IMR-90 (cell line): ENCODE measurements around the gene CLOCK.

Experiments used
- CEBPB ChIP-seq: IDR thresholded peaks from 2 replicates; pipeline ENCODE4 v1.6.1; 2012; ENCODE audit warnings: low read depth, low read length, improper control_type of control experiment
- CHD1 ChIP-seq: IDR thresholded peaks from 2 replicates; pipeline ENCODE4 v1.6.1; 2012; ENCODE audit warnings: low read depth, low read length, improper control_type of control experiment
- ELK1 ChIP-seq: fragments of 150-350 bp; IDR thresholded peaks from 2 replicates; pipeline ENCODE4 v1.6.1; 2016; ENCODE audit warnings: low read depth, mild to moderate bottlenecking, low read length, moderate library complexity, borderline replicate concordance
- FOS ChIP-seq: fragments of 150-350 bp; IDR thresholded peaks from 2 replicates; pipeline ENCODE4 v1.6.1; 2016; ENCODE audit warnings: low read depth, low read length
- MAZ ChIP-seq: IDR thresholded peaks from 2 replicates; pipeline ENCODE4 v1.6.1; 2012; ENCODE audit warnings: low read depth, mild to moderate bottlenecking, low read length, improper control_type of control experiment, moderate library complexity, borderline replicate concordance
- POLR2A ChIP-seq: IDR thresholded peaks from 2 replicates; pipeline ENCODE4 v1.6.1; 2012; ENCODE audit warnings: mild to moderate bottlenecking, low read depth, low read length
- RAD21 ChIP-seq: IDR thresholded peaks from 2 replicates; pipeline ENCODE4 v1.6.1; 2012; ENCODE audit warnings: low read length, improper control_type of control experiment
- TF ChIP-seq, protein P1 (sequence below): conservative IDR thresholded peaks from 2 replicates; pipeline ENCODE4 v1.5.1; 2012; ENCODE audit warnings: mild to moderate bottlenecking, low read depth, low read length, improper control_type of control experiment

DNA sequence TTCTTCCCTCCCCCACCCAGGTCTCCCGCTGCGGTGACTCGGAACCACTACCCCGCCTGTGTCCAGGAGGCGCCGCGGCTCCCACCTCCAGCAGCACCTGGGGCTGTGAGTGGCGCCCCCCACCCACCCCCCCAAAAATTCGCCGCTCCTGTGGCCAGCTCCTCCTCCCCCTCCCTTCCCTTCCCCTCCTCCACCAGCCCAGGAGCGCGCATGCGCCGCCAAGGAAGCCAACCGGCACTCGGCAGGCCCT, 278 bp downstream of the CLOCK start:
- TF ChIP-seq, protein P1, sequence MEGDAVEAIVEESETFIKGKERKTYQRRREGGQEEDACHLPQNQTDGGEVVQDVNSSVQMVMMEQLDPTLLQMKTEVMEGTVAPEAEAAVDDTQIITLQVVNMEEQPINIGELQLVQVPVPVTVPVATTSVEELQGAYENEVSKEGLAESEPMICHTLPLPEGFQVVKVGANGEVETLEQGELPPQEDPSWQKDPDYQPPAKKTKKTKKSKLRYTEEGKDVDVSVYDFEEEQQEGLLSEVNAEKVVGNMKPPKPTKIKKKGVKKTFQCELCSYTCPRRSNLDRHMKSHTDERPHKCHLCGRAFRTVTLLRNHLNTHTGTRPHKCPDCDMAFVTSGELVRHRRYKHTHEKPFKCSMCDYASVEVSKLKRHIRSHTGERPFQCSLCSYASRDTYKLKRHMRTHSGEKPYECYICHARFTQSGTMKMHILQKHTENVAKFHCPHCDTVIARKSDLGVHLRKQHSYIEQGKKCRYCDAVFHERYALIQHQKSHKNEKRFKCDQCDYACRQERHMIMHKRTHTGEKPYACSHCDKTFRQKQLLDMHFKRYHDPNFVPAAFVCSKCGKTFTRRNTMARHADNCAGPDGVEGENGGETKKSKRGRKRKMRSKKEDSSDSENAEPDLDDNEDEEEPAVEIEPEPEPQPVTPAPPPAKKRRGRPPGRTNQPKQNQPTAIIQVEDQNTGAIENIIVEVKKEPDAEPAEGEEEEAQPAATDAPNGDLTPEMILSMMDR, result no peak
- no peak for TF ChIP-seq FOS
- TF ChIP-seq CHD1, result no peak
- no peak for TF ChIP-seq ELK1
- TF ChIP-seq CEBPB, result no peak
- TF ChIP-seq RAD21, result no peak
- no peak for TF ChIP-seq POLR2A
- peak; percentile 46; the same call in 1 of the 2 replicates for TF ChIP-seq MAZ
